GM21786 (cell line): Measurements from ENCODE around the gene KRTAP19-3.
"Not testable (repeated sequence)": the region's sequence is repeated elsewhere in the genome, so short reads cannot be mapped to it uniquely, and the experiment has no call there.

ENCODE experiments used
- ATAC-seq: cut with Tn5 transposase; IDR thresholded peaks from one replicate; pipeline ENCODE4 v1.9.1; 2021; ENCODE audit not compliant: unreplicated experiment

KRTAP19-3 gene

DNA sequence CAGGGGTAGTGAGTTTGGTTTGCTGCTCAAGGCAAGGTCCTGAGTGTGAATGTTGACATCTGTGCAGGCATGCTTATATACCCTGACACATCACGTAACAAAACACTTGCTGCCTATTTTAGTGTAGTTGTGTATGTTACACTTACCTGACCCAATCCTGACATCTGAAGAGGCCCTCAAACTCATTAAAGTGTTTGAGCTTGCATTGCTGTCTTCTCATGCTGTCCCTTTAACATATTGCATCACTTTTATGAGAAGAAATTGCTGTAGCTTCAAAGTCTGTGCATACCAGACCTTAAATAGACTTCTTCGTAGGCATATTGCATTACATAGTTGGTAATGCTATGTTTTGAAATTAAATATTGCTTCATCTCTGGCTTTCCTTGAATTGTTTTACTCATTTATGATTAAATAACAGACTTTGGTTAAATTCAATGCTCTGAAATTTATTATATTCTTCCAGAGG lies at the start of gene KRTAP19-3:
Gene KRTAP19-3, minus strand, starts transcription at position 51 of the 466 bp plus-strand sequence. CDS start 56 bp downstream, outside the sequence.
- no peak for ATAC-seq

- ATAC-seq = no peak
These were observed 27.1 kb upstream of the KRTAP19-3 start for GRCh38 chr21:30518876-30519275.

DNA sequence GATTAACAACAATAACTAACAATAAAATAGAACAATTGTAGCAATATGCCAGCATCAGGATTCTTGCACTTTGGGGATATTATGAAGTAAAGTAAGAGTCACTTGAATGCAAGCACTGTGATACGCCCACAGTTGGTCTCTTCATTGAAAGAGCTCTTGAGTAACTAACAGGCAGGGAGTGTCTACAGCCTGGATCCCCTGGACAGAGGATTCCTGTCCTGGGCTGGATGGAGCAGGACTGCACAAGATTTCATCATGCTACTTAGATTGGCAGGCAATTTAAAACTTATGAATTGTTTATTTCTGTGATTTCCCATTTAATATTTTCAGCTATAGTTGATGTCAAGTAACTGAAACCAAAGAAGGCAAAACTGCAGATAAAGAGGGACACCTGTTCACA lies 23.9 kb upstream of the KRTAP19-3 start:
- no peak for ATAC-seq

GRCh38 chr21:30505621-30506205 lies 13.9 kb upstream of the KRTAP19-3 start:
- not testable (repeated sequence) for ATAC-seq

DNA sequence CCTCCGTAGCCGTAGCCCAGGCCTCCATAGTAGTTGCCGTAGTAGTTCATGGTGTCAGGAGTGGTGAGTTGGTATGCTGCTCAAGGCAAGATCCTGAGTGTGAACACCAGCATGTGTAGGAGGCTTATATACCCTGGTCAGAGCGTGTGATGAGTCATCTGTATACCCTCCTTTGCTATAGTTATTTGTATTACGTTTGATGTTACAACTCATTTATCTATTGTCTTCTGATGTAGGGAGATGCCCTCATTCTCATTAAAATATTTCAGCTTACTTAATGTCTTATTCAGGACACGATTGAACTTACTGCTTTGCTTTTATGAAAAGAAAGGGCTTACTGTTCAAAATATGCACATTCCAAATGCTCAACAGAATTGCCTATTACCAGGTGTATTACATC lies 10.2 kb upstream of the KRTAP19-3 start, which contains the start of gene KRTAP19-5:
Gene KRTAP19-5, minus strand, starts transcription at position 101 of the 400 bp plus-strand sequence. Its CDS starts 51 bp downstream, at position 50.
- ATAC-seq = no peak

- ATAC-seq = no peak
These were observed 5.3 kb upstream of the KRTAP19-3 start, which contains the start of gene KRTAP19-4 for GRCh38 chr21:30497065-30497464. Gene KRTAP19-4 (minus strand): TSS chr21:30497165. CDS start chr21:30497110, 55 bp downstream.

DNA sequence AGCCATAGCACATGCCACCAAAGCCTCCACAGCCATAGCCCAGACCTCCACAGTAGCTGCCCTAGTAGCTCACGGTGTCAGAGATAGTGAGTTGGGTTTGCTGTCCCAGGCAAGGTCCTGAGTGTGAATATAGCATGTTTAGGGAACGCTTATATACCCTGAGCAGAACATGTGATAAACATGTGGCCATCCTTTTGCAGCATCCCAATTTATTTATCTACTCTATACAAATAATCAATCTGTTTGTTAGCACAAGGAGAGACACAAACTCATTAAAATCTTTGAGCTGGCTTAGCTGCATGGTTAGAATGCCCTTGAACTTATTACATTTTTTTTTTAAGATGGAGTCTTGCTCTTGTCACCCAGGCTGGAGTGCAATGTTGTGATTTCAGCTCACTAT lies 4.5 kb downstream of the KRTAP19-3 start, which contains the start of gene KRTAP19-2:
Gene KRTAP19-2, minus strand, starts transcription at position 101 of the 400 bp plus-strand sequence. Its CDS starts 88 bp downstream, at position 13.
- no peak for ATAC-seq

DNA sequence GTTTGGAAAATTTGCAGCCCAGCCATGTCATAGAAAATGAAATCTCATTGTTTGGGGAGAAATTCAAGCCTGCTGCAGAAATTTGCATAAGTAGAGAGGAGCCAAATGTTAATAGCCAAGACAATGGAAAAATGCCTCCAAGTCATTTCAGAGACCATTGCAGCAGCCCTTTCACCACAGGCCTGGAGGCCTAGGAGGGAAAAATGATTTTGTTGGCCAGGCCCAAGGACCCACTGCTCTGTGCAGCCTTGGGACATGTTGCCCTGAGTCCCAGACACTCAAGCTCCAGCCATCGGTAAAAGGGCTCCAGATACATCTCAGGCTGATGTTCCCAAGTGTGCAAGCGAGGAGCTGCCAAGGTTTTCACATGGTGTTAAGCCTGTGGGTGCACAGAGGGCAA lies 5.6 kb downstream of the KRTAP19-3 start:
- no peak for ATAC-seq

GRCh38 chr21:30482130-30482529 lies 9.7 kb downstream of the KRTAP19-3 start:
- ATAC-seq = no peak

GRCh38 chr21:30480145-30480544 lies 11.7 kb downstream of the KRTAP19-3 start, which contains the start of gene KRTAP19-1:
Gene KRTAP19-1 (minus strand): TSS chr21:30480367. CDS start chr21:30480317, 50 bp downstream.
- no peak for ATAC-seq

DNA sequence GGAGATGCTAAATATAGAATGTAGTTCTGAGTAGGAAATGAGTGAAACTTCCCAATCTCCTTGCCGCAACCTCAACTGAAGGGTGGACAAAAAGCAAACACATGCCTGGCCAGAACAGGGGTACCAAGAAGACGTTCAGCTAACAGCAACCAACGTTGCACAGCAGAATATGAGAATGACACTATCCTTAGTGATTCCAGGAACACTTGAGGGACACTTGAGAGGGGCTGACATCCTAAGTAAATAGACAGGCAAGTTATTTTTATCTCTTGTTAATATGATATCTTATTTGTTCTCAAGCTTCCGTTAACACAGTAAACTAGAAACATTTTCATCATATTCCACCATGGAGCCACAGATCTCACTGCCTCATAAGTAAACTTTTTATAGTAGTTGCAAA lies 12.6 kb downstream of the KRTAP19-3 start:
- ATAC-seq = no peak

- ATAC-seq = no peak
These were observed 13.8 kb downstream of the KRTAP19-3 start for GRCh38 chr21:30478004-30478403.

GRCh38 chr21:30468900-30469714 lies 22.7 kb downstream of the KRTAP19-3 start:
- no peak for ATAC-seq

GRCh38 chr21:30463713-30464112 lies 28.1 kb downstream of the KRTAP19-3 start:
- ATAC-seq = no peak

DNA sequence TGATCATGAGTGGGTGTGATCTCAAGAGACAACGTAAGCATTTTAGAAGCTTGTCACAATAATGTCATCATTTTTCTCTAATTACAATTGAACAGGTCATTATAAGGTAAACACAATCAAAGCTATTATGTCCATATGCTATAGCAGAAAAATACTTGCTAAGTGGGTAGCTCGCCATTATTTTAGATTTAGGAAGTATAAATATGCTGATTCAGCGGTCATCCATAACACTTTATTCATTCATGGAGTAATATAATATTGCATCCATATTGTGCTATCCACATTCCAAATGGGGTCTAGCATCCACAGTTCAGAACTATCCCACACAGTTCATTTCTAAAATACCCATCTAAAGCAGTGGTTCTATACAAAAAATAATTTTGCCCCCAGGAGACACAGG lies 43.3 kb downstream of the KRTAP19-3 start:
- no peak for ATAC-seq

DNA sequence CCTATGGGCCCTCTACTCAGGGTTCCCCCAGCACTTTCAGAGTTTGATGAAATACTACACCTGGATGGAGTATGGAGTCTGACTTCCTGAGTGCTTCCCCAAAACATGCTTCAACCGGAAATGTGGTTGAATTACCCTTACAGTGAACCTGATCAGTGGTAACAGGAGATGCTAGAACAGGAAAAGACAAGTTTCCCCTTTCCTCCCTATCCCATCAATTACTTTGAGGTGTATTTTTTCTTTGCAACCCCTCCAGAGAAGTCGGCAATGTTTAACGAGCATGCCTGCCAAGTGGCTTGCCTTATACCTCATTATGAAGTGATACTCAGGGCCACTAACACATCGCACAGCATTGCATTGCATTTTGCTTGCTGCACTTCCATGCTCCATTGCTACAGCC lies 44.8 kb downstream of the KRTAP19-3 start:
- no peak for ATAC-seq

DNA sequence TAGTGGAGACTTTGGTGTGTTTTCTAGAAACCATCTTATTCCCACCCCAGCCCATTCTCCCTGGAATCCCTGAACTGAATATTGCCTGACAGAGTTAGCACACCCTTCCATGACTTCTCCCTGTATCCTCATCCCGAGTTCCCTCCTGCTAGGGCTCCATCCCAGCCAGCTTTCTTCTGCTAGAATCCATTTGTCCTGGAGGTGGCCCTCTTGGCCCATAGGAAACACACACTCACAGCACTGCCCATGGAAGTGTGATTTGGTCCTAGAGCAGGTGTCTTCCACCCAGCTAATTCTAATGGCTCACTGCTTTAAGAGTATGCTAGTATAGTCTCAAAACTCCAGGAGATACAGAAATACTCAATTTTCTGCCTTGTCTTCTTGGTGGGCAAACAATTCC lies 47.6 kb downstream of the KRTAP19-3 start:
- ATAC-seq = no peak

- ATAC-seq = no peak
These were observed 48.6 kb downstream of the KRTAP19-3 start for GRCh38 chr21:30443226-30443625.
